Osteoblast (primary cell): ENCODE measurements around the gene ADGRG1. TPM values are rescaled to one million over a fixed set of nuclear protein-coding genes. Genes with fewer than 3 reads are reported as not detected.
A peak's percentile ranks its signal among the peaks of the same experiment; 100 is the strongest.

Experiments
- DNase-seq: peaks from one replicate; pipeline ENCODE4 v3.0.0; 2011; ENCODE audit warnings: low spot score, mixed read lengths; ENCODE audit not compliant: insufficient read length; ENCODE audit errors: missing footprints
- H2AFZ ChIP-seq: 2 replicates; pipeline ENCODE4 v1.6.0; 2011; ENCODE audit warnings: mild to moderate bottlenecking, low read length
- H3K27ac ChIP-seq: 2 replicates; pipeline ENCODE4 v1.5.1; 2011; ENCODE audit warnings: mild to moderate bottlenecking, low read depth, low read length, moderate library complexity
- H3K27me3 ChIP-seq: 2 replicates; pipeline ENCODE4 v1.6.0; 2012; ENCODE audit warnings: mild to moderate bottlenecking, control low read depth, inconsistent platforms, low read length, moderate library complexity; ENCODE audit not compliant: insufficient read depth
- H3K36me3 ChIP-seq: 2 replicates; pipeline ENCODE4 v1.5.1; 2011; ENCODE audit warnings: mild to moderate bottlenecking, low read length, control low read depth, moderate library complexity; ENCODE audit not compliant: insufficient read depth
- H3K4me1 ChIP-seq: 2 replicates; pipeline ENCODE4 v1.5.1; 2011; ENCODE audit warnings: mild to moderate bottlenecking, low read length, control low read depth, moderate library complexity; ENCODE audit not compliant: insufficient read depth
- H3K4me2 ChIP-seq: 2 replicates; pipeline ENCODE4 v1.6.0; 2011; ENCODE audit warnings: mild to moderate bottlenecking, low read length; ENCODE audit not compliant: insufficient read depth
- H3K4me3 ChIP-seq: fragments of 200-600 bp; sonication (generic); 3 replicates; pipeline ENCODE4 v1.5.1; 2012; ENCODE audit warnings: mild to moderate bottlenecking, low read length, inconsistent platforms; ENCODE audit not compliant: insufficient read depth
- H3K79me2 ChIP-seq: 2 replicates; pipeline ENCODE4 v1.6.0; 2012; ENCODE audit warnings: mild to moderate bottlenecking, low read length, control low read depth, inconsistent platforms; ENCODE audit not compliant: insufficient read depth
- H3K9me3 ChIP-seq: 2 replicates; pipeline ENCODE4 v1.5.1; 2011; ENCODE audit warnings: low read depth, low read length, control low read depth
- H4K20me1 ChIP-seq: 2 replicates; pipeline ENCODE4 v1.6.0; 2012; ENCODE audit warnings: mild to moderate bottlenecking, low read length, control low read depth; ENCODE audit not compliant: insufficient read depth
- total RNA-seq: library from RNA; depleted of rRNA; stranded (reverse); fragments of >200 nt; gene quantifications from 2 replicates; pipeline ENCODE4 v1.2.3, GENCODE V29; 2012
- TF ChIP-seq, protein P1 (sequence below): IDR thresholded peaks from 2 replicates; pipeline ENCODE4 v1.5.1; 2011; ENCODE audit warnings: mild to moderate bottlenecking, low read depth, low read length, moderate library complexity; ENCODE audit errors: extremely low read depth

The ADGRG1 gene
- total RNA-seq, 1 donor = 0.72 TPM

- Histone ChIP-seq H3K36me3 (no peaks in the 10 kb centered on the region), H3K27ac (no peak overlapping the region), H3K27me3 (peaks cover 14% of the 10 kb centered on the region), H3K4me2 (no peak overlapping the region), H3K79me2 (no peaks in the 10 kb centered on the region), H3K9me3 (no peaks in the 10 kb centered on the region), H3K4me3 (no peak overlapping the region), H2AFZ (no peak overlapping the region), H3K4me1 (peaks cover 2% of the 10 kb centered on the region), H4K20me1 (no peaks in the 10 kb centered on the region)
- TF ChIP-seq, protein P1, sequence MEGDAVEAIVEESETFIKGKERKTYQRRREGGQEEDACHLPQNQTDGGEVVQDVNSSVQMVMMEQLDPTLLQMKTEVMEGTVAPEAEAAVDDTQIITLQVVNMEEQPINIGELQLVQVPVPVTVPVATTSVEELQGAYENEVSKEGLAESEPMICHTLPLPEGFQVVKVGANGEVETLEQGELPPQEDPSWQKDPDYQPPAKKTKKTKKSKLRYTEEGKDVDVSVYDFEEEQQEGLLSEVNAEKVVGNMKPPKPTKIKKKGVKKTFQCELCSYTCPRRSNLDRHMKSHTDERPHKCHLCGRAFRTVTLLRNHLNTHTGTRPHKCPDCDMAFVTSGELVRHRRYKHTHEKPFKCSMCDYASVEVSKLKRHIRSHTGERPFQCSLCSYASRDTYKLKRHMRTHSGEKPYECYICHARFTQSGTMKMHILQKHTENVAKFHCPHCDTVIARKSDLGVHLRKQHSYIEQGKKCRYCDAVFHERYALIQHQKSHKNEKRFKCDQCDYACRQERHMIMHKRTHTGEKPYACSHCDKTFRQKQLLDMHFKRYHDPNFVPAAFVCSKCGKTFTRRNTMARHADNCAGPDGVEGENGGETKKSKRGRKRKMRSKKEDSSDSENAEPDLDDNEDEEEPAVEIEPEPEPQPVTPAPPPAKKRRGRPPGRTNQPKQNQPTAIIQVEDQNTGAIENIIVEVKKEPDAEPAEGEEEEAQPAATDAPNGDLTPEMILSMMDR = no peak
- peak; percentile 64 for DNase-seq
Measured at GRCh38 chr16:57677622-57678369, 49.4 kb downstream of the ADGRG1 start.

DNA sequence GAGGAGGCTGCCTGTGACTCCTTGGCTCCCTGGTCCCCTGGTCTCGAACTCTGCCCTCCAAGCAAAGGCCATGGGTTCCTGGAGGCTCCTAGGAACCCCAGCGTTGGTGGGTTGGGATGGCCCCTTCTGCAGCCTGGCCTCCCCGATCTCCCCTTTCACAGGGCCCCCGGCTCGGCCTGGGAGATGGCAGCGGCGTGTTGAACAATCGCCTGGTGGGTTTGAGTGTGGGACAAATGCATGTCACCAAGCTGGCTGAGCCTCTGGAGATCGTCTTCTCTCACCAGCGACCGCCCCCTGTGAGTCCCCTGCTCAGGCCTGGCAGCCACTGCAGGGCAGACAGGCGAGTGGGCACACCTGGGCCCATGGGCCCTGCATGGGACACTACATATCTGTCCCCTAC lies 50.6 kb downstream of the ADGRG1 start:
- Histone ChIP-seq H3K79me2 (no peaks in the 10 kb centered on the region), H3K4me3 (no peak overlapping the region), H3K4me2 (no peak overlapping the region), H2AFZ (no peak overlapping the region), H3K36me3 (no peaks in the 10 kb centered on the region), H3K27me3 (peaks cover 5% of the 10 kb centered on the region), H3K27ac (no peak overlapping the region), H3K4me1 (peaks cover 2% of the 10 kb centered on the region), H3K9me3 (no peaks in the 10 kb centered on the region), H4K20me1 (no peaks in the 10 kb centered on the region)
- TF ChIP-seq, protein P1 = no peak
- DNase-seq = peak; percentile 69

- H3K79me2 ChIP-seq = no peaks in the 10 kb centered on the region
- H3K27ac ChIP-seq = no peak overlapping the region
- no peak overlapping the region for H2AFZ ChIP-seq
- TF ChIP-seq, protein P1 = no peak
- H3K27me3 ChIP-seq = no peaks in the 10 kb centered on the region
- H3K9me3 ChIP-seq = no peaks in the 10 kb centered on the region
- no peak overlapping the region for H3K4me2 ChIP-seq
- no peaks in the 10 kb centered on the region for H4K20me1 ChIP-seq
- H3K4me1 ChIP-seq = peaks cover 2% of the 10 kb centered on the region
- H3K4me3 ChIP-seq = no peak overlapping the region
- no peaks in the 10 kb centered on the region for H3K36me3 ChIP-seq
- DNase-seq = peak; percentile 18
Measured at GRCh38 chr16:57679767-57680482, 51.5 kb downstream of the ADGRG1 start.

DNA sequence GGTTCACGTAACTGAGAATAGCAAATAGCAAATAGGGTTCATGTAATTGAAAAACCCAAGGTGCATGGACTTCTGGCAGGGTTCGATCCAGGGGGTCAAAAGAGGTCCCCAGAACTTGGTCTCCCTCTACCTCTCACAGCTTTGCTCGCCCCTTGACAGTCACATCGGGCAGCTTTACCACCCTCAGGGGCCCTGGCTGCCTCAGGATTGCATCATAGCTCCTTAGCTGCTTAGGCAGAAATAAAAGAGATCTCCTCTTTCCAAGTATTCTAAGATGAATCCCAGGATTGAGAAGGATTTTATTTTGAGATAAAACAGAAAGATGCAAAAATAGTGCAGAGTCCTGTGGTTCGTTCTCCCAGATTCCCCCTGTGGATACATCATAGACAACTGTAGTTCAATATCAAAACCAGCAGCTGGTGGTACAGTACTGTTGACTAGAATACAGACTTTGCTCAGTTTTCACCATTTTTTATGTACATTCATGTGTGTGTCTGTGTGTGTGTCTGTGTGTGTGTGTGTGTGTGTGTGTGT lies 52.5 kb downstream of the ADGRG1 start:
- peak; percentile 68 for DNase-seq
- H2AFZ ChIP-seq = no peak overlapping the region

More for the DNA sequence above, 52.5 kb downstream of the ADGRG1 start:
- Histone ChIP-seq H3K36me3 (no peaks in the 10 kb centered on the region), H3K27me3 (no peaks in the 10 kb centered on the region), H3K4me2 (no peak overlapping the region), H3K79me2 (no peaks in the 10 kb centered on the region), H3K27ac (no peak overlapping the region), H3K4me1 (peaks cover 2% of the 10 kb centered on the region), H3K4me3 (no peak overlapping the region), H3K9me3 (no peaks in the 10 kb centered on the region), H4K20me1 (no peaks in the 10 kb centered on the region)
- TF ChIP-seq, protein P1 = no peak
